ENCODE measurements around the gene ARHGEF16. TPM values are rescaled to one million over a fixed set of nuclear protein-coding genes. Genes with fewer than 3 reads are reported as not detected.

The ARHGEF16 gene
- polyA plus RNA-seq, 1 of the 3 experiments (the other 2 are of a cell fraction) = 0.18 TPM

- H3K79me2 ChIP-seq (ENCODE audit: insufficient read depth) = no peaks in the 10 kb centered on the region
- no peak overlapping the region for H2AFZ ChIP-seq (ENCODE audit: low read depth)
- H3K27ac ChIP-seq (ENCODE audit: low read depth in 2 of 2, low read length in 1 of 2) = no peak overlapping the region
- no peaks in the 10 kb centered on the region for H3F3A ChIP-seq (replicated peaks; ENCODE audit: insufficient read depth)
- H3K4me3 ChIP-seq (ENCODE audit: low read depth in 2 of 2, low read length in 1 of 2) = no peak overlapping the region
- H3K4me1 ChIP-seq (ENCODE audit: control insufficient read depth in 1 of 2, insufficient read depth in 2 of 2, low read depth in 1 of 2, low read length in 1 of 2) = peaks cover 4% of the 10 kb centered on the region in 2 experiments; a peak in 1 of 4 replicates
- CTCF ChIA-PET = interaction anchor here (1.1 to 4.9 kb wide), 6 partner anchors 12 to 125 kb away, joined by 3 to 28 read pairs (median 9); no protein-coding TSS in a partner anchor
- no peak for TF ChIP-seq EP300 (IDR thresholded peaks at IDR 0.05; ENCODE audit: borderline replicate concordance in 1 of 2, low read depth in 1 of 2, low read length in 1 of 2)
- no peak for TF ChIP-seq SMC3 (IDR thresholded peaks at IDR 0.05; ENCODE audit: low read depth, low read length)
- no peak for TF ChIP-seq MAX (IDR thresholded peaks at IDR 0.05; ENCODE audit: low read depth)
- no peak for TF ChIP-seq GATA2 (CRISPR knock-in tag; IDR thresholded peaks at IDR 0.05)
- TF ChIP-seq USF1 (IDR thresholded peaks at IDR 0.05; ENCODE audit: borderline replicate concordance, low read depth) = no peak
- no peak for TF ChIP-seq RFX5 (IDR thresholded peaks at IDR 0.05; ENCODE audit: low read length)
- TF ChIP-seq TEAD4 (IDR thresholded peaks at IDR 0.05; ENCODE audit: borderline replicate concordance, insufficient read depth) = no peak
- no peak for TF ChIP-seq RXRA (IDR thresholded peaks at IDR 0.05; ENCODE audit: borderline replicate concordance, low read depth)
- no peak for TF ChIP-seq MEF2A (IDR thresholded peaks at IDR 0.05; ENCODE audit: borderline replicate concordance, low read depth)
- TF ChIP-seq ELF1 (IDR thresholded peaks at IDR 0.05) = no peak
- TF ChIP-seq CTCF (IDR thresholded peaks at IDR 0.05) = no peak
- TF ChIP-seq ZBTB33 (IDR thresholded peaks at IDR 0.05; ENCODE audit: borderline replicate concordance, low read depth) = no peak
- no peak for TF ChIP-seq TCF12 (IDR thresholded peaks at IDR 0.05)
- H3K9me2 ChIP-seq = no peaks in the 10 kb centered on the region
- no peaks in the 10 kb centered on the region for H3K27me3 ChIP-seq (ENCODE audit: insufficient read depth)
- no peaks in the 10 kb centered on the region for H3K36me3 ChIP-seq (replicated peaks in 1 of 2; ENCODE audit: control insufficient read depth in 1 of 2, insufficient read depth in 2 of 2, low read length in 1 of 2)
- no peak for DNase-seq
- 88% methylated on average over 3 of the region's 36 CpGs for WGBS (ENCODE audit: low lambda C conversion rate)
- no peaks in the 10 kb centered on the region for H3K9me3 ChIP-seq
- H3K4me2 ChIP-seq = no peak overlapping the region
- no peak overlapping the region for H3K9ac ChIP-seq
- POLR2A ChIA-PET = interaction anchor here (1.1 kb wide), 1 partner anchor 21 kb away, joined by 3 read pairs; no protein-coding TSS in a partner anchor
- no peaks in the 10 kb centered on the region for H4K20me1 ChIP-seq (ENCODE audit: insufficient read depth)
These were observed 41.6 kb downstream of the ARHGEF16 start for GRCh38 chr1:3495776-3496745.

All from SK-N-SH (cell line).